CD4-positive, alpha-beta memory T cell (primary cell): ENCODE results near the gene F11R. TPM values are rescaled to one million over a fixed set of nuclear protein-coding genes. Genes with fewer than 3 reads are reported as not detected.
A peak's percentile ranks its signal among the peaks of the same experiment; 100 is the strongest.

ENCODE experiments used
- CTCF ChIA-PET: fragments of 350-600 bp; sonication (Branson Sonifier 250); formaldehyde crosslinking; loops from one replicate; lab custom pipeline; 2021; ENCODE audit warnings: inconsistent platforms; ENCODE audit not compliant: partially characterized antibody; lab: Charles Lee
- POLR2A ChIA-PET: fragments of 350-600 bp; sonication (Branson Sonifier 250); formaldehyde crosslinking; loops from one replicate; lab custom pipeline; 2021; ENCODE audit not compliant: partially characterized antibody; lab: Charles Lee
- DNase-seq, 5 donors: peaks; one replicate each; pipeline versions ENCODE4 v3.0.0 to v3.0.0-alpha.2; 2020 to 2022; ENCODE audit warnings: mixed read lengths in 1 of 5
- H3K27ac ChIP-seq: one replicate; pipeline ENCODE4 v1.7.0; 2013; ENCODE audit warnings: low read depth, low read length
- H3K27me3 ChIP-seq: 2 replicates; pipeline ENCODE4 v1.7.0; 2013; ENCODE audit warnings: mild to moderate bottlenecking, low read length, moderate library complexity; ENCODE audit not compliant: insufficient read depth
- H3K36me3 ChIP-seq: 2 replicates; pipeline ENCODE4 v1.7.0; 2013; ENCODE audit warnings: mild to moderate bottlenecking, low read length, moderate library complexity; ENCODE audit not compliant: insufficient read depth
- H3K4me1 ChIP-seq: 2 replicates; pipeline ENCODE4 v1.7.0; 2013; ENCODE audit warnings: mild to moderate bottlenecking, low read length, moderate library complexity; ENCODE audit not compliant: insufficient read depth
- H3K4me3 ChIP-seq, 2 donors: one replicate each; pipeline ENCODE4 v1.7.0; 2013; ENCODE audit warnings: low read length in 2 of 2, mild to moderate bottlenecking in 1 of 2
- H3K9me3 ChIP-seq, 2 donors: one replicate each; pipeline ENCODE4 v1.7.0; 2013; ENCODE audit warnings: low read length in 2 of 2, control low read depth in 1 of 2; ENCODE audit not compliant: control insufficient read depth in 1 of 2
- H3K27ac Mint-ChIP-seq, 7 donors: one replicate each; pipeline ENCODE4 v1.8.0; 2020 to 2021; ENCODE audit warnings: mixed read lengths in 7 of 7, mild to moderate bottlenecking in 6 of 7, inconsistent platforms in 3 of 7, moderate library complexity in 3 of 7
- H3K27me3 Mint-ChIP-seq, 2 donors: one replicate each; pipeline ENCODE4 v1.8.0; 2020 to 2021; ENCODE audit warnings: mixed read lengths in 2 of 2
- H3K36me3 Mint-ChIP-seq, 2 donors: one replicate each; pipeline ENCODE4 v1.8.0; 2020 to 2021; ENCODE audit warnings: mixed read lengths in 2 of 2, inconsistent platforms in 1 of 2, mild to moderate bottlenecking in 1 of 2
- H3K4me1 Mint-ChIP-seq, 4 donors: one replicate each; pipeline ENCODE4 v1.8.0; 2020 to 2021; ENCODE audit warnings: mixed read lengths in 4 of 4, mild to moderate bottlenecking in 1 of 4
- H3K4me3 Mint-ChIP-seq, 8 donors: one replicate each; pipeline ENCODE4 v1.8.0; 2020 to 2021; ENCODE audit warnings: mixed read lengths in 8 of 8, mild to moderate bottlenecking in 7 of 8, moderate library complexity in 6 of 8, inconsistent platforms in 3 of 8
- H3K9me3 Mint-ChIP-seq, 8 donors: one replicate each; pipeline ENCODE4 v1.8.0; 2020 to 2021; ENCODE audit warnings: mixed read lengths in 8 of 8, mild to moderate bottlenecking in 5 of 8, inconsistent platforms in 3 of 8, moderate library complexity in 1 of 8
- intact Hi-C: fragments of 100-400 bp; cut with micrococcal nuclease; formaldehyde crosslinking; loops from one replicate; pipeline ENCODE4 v1.15.1; 2023
- polyA plus RNA-seq, 2 donors: library from polyadenylated mRNA; unstranded; fragments of 300-500 nt; fragmentation: Illumina TruSeq; gene quantifications; one replicate each; pipeline ENCODE4 v1.2.3, GENCODE V29; 2021
- total RNA-seq, 2 experiments: library from RNA; stranded (reverse); gene quantifications; one replicate each; pipeline ENCODE4 v1.2.3, GENCODE V29; 2021

Gene F11R
- total and polyA plus RNA-seq, 4 experiments from 2014 or later, result 15.9 to 33.2 (median 23.2) TPM

GRCh38 chr1:160972939-160973338 lies 48.0 kb downstream of the F11R start:
- CTCF ChIA-PET, result interaction anchor here (0.7 to 3.6 kb wide), 4 partner anchors 11 to 205 kb away, joined by 3 to 12 read pairs (median 3); no protein-coding TSS in a partner anchor
- intact Hi-C loops, result no loop called here
- Histone ChIP-seq H3K4me1 (no peaks in the 10 kb centered on the region), H3K4me3 (no peak overlapping the region), H3K27ac (no peak overlapping the region), H3K36me3 (no peaks in the 10 kb centered on the region), H3K27me3 (no peaks in the 10 kb centered on the region), H3K9me3 (no peaks in the 10 kb centered on the region)
- POLR2A ChIA-PET, result interaction anchor here (0.6 kb wide), 1 partner anchor 38 kb away, joined by 3 read pairs; no protein-coding TSS in a partner anchor
- no peaks in the 10 kb centered on the region for H3K9me3 Mint-ChIP-seq
- H3K36me3 Mint-ChIP-seq, result no peaks in the 10 kb centered on the region
- DNase-seq, result no peak
- no peak overlapping the region for H3K4me3 Mint-ChIP-seq
- no peaks in the 10 kb centered on the region for H3K4me1 Mint-ChIP-seq
- peaks cover 7 to 10% of the 10 kb centered on the region in 2 donors for H3K27me3 Mint-ChIP-seq
- H3K27ac Mint-ChIP-seq, result peak overlapping the region in 1 of 7 donors; percentile 48

GRCh38 chr1:160971618-160972056 lies 49.3 kb downstream of the F11R start:
- Mint-ChIP-seq H3K27ac (peak overlapping the region in 3 of 7 donors; percentile 30 to 77 (median 37)), H3K4me1 (no peaks in the 10 kb centered on the region), H3K4me3 (no peak overlapping the region), H3K27me3 (peaks cover 5 to 13% of the 10 kb centered on the region in 2 donors), H3K36me3 (no peaks in the 10 kb centered on the region), H3K9me3 (no peaks in the 10 kb centered on the region)
- no peaks in the 10 kb centered on the region for H3K36me3 ChIP-seq
- no peaks in the 10 kb centered on the region for H3K9me3 ChIP-seq
- no peaks in the 10 kb centered on the region for H3K27me3 ChIP-seq
- CTCF ChIA-PET, result interaction anchor here (1.1 to 3.6 kb wide), 2 partner anchors 18 to 19 kb away, joined by 5 to 12 read pairs; no protein-coding TSS in a partner anchor
- no peak overlapping the region for H3K4me3 ChIP-seq
- intact Hi-C loops, result no loop called here
- H3K27ac ChIP-seq, result no peak overlapping the region
- H3K4me1 ChIP-seq, result no peaks in the 10 kb centered on the region
- DNase-seq, result no peak
- POLR2A ChIA-PET, result no interaction called here

- Histone ChIP-seq H3K4me1 (no peaks in the 10 kb centered on the region), H3K9me3 (no peaks in the 10 kb centered on the region), H3K36me3 (no peaks in the 10 kb centered on the region), H3K27me3 (no peaks in the 10 kb centered on the region), H3K4me3 (no peak overlapping the region), H3K27ac (no peak overlapping the region)
- H3K4me1 Mint-ChIP-seq, result no peaks in the 10 kb centered on the region
- H3K9me3 Mint-ChIP-seq, result no peaks in the 10 kb centered on the region
- CTCF ChIA-PET, result interaction anchor here (2.2 kb wide), 1 partner anchor 27 kb away, joined by 6 read pairs; no protein-coding TSS in a partner anchor
- H3K27me3 Mint-ChIP-seq, result peaks cover 0 to 3% of the 10 kb centered on the region in 2 donors
- no peak overlapping the region for H3K4me3 Mint-ChIP-seq
- no peak for DNase-seq
- intact Hi-C loops, result no loop called here
- H3K27ac Mint-ChIP-seq, result no peak overlapping the region
- no peaks in the 10 kb centered on the region for H3K36me3 Mint-ChIP-seq
- POLR2A ChIA-PET, result no interaction called here
These were observed 57.4 kb downstream of the F11R start for GRCh38 chr1:160963521-160963920.

GRCh38 chr1:160961419-160961818 lies 59.5 kb downstream of the F11R start:
- ChIA-PET POLR2A (no interaction called here), CTCF (interaction anchor here (0.6 to 2.1 kb wide), 4 partner anchors 10 to 126 kb away, joined by 3 to 9 read pairs (median 4); no protein-coding TSS in a partner anchor)
- no peak for DNase-seq
- no peaks in the 10 kb centered on the region for H3K36me3 Mint-ChIP-seq
- intact Hi-C loops, result no loop called here
- H3K4me3 Mint-ChIP-seq, result no peak overlapping the region
- peaks cover 0 to 2% of the 10 kb centered on the region in 2 donors for H3K27me3 Mint-ChIP-seq
- no peak overlapping the region for H3K4me3 ChIP-seq
- no peaks in the 10 kb centered on the region for H3K9me3 Mint-ChIP-seq
- no peak overlapping the region for H3K27ac ChIP-seq
- no peaks in the 10 kb centered on the region for H3K27me3 ChIP-seq
- no peaks in the 10 kb centered on the region for H3K36me3 ChIP-seq
- H3K4me1 ChIP-seq, result no peaks in the 10 kb centered on the region
- H3K9me3 ChIP-seq, result no peaks in the 10 kb centered on the region
- H3K4me1 Mint-ChIP-seq, result no peaks in the 10 kb centered on the region
- H3K27ac Mint-ChIP-seq, result no peak overlapping the region

- POLR2A ChIA-PET, result no interaction called here
- Histone ChIP-seq H3K4me3 (no peak overlapping the region), H3K4me1 (no peaks in the 10 kb centered on the region), H3K27ac (no peak overlapping the region), H3K9me3 (no peaks in the 10 kb centered on the region), H3K27me3 (no peaks in the 10 kb centered on the region), H3K36me3 (no peaks in the 10 kb centered on the region)
- Mint-ChIP-seq H3K9me3 (peaks cover 0 to 2% (median 0%) of the 10 kb centered on the region in 8 donors), H3K4me1 (peaks cover 0 to 4% (median 2%) of the 10 kb centered on the region in 4 donors), H3K4me3 (no peak overlapping the region), H3K36me3 (no peaks in the 10 kb centered on the region), H3K27me3 (peaks cover 0 to 2% of the 10 kb centered on the region in 2 donors), H3K27ac (no peak overlapping the region)
- CTCF ChIA-PET, result interaction anchor here (0.6 to 1.0 kb wide), 2 partner anchors 79 to 126 kb away, joined by 3 read pairs; no protein-coding TSS in a partner anchor
- DNase-seq, result no peak
- intact Hi-C loops, result no loop called here
These were observed 64.0 kb downstream of the F11R start for GRCh38 chr1:160956966-160957365.

- ChIA-PET CTCF (interaction anchor here (0.7 to 7.0 kb wide), 23 partner anchors 8 to 274 kb away, joined by 3 to 369 read pairs (median 5); partner anchors contain the start of genes CD48 and DEDD), POLR2A (interaction anchor here (0.6 to 2.7 kb wide), 4 partner anchors 112 to 271 kb away, joined by 3 to 11 read pairs (median 6); no protein-coding TSS in a partner anchor)
- no peak within 1 kb of the TSS for H3K4me3 ChIP-seq
- peaks cover 0 to 2% of the 10 kb centered on the region in 2 donors for H3K27me3 Mint-ChIP-seq
- H3K4me1 Mint-ChIP-seq, result peaks cover 6 to 13% (median 7%) of the 10 kb centered on the region in 4 donors
- no peaks in the 10 kb centered on the region for H3K27me3 ChIP-seq
- no peaks in the 10 kb centered on the region for H3K36me3 Mint-ChIP-seq
- H3K36me3 ChIP-seq, result no peaks in the 10 kb centered on the region
- no peaks in the 10 kb centered on the region for H3K4me1 ChIP-seq
- no peak within 1 kb of the TSS for H3K4me3 Mint-ChIP-seq
- peak; percentile 30 to 46 (median 39) for DNase-seq
- H3K9me3 Mint-ChIP-seq, result peaks cover 0 to 2% (median 0%) of the 10 kb centered on the region in 8 donors
- peak within 1 kb of the TSS in 4 of 7 donors; percentile 26 to 72 (median 48) for H3K27ac Mint-ChIP-seq
- intact Hi-C loops, result loop anchor here (5.0 kb wide), 1 partner anchor 77 kb away; no protein-coding TSS in a partner anchor
- no peaks in the 10 kb centered on the region for H3K9me3 ChIP-seq
- no peak within 1 kb of the TSS for H3K27ac ChIP-seq
These were observed 66.5 kb downstream of the F11R start, which contains the start of gene ITLN2 for GRCh38 chr1:160954158-160955104. Gene ITLN2, minus strand, starts transcription at chr1:160954809. Its CDS starts 68 bp downstream, at chr1:160954741.
